Measurements from ENCODE around the gene APLP2.

DNA sequence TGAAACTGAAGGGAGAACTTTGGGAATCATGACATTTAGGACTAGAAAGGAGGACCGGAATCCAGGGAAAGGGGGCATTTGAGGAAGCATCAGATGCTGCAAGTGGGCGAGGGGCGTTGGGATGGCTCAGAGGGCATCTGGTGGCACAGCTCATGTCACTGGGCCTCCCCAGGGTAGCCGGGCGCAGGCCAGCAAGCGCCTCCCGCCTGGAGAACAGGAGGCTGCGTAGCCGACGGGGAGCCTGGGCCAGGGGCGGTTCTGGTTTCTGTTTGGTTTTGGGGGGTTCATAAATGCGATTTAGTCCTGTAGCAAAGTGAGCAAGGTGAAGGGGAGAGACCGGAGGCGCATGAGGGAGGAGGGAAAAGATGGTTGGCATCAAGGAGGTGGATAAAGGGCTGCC, 89.4 kb downstream of the APLP2 start:
- TF ChIP-seq, protein P1, sequence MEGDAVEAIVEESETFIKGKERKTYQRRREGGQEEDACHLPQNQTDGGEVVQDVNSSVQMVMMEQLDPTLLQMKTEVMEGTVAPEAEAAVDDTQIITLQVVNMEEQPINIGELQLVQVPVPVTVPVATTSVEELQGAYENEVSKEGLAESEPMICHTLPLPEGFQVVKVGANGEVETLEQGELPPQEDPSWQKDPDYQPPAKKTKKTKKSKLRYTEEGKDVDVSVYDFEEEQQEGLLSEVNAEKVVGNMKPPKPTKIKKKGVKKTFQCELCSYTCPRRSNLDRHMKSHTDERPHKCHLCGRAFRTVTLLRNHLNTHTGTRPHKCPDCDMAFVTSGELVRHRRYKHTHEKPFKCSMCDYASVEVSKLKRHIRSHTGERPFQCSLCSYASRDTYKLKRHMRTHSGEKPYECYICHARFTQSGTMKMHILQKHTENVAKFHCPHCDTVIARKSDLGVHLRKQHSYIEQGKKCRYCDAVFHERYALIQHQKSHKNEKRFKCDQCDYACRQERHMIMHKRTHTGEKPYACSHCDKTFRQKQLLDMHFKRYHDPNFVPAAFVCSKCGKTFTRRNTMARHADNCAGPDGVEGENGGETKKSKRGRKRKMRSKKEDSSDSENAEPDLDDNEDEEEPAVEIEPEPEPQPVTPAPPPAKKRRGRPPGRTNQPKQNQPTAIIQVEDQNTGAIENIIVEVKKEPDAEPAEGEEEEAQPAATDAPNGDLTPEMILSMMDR (IDR thresholded peaks at IDR 0.05): no peak
- TF ChIP-seq MLX (CRISPR knock-in tag; IDR thresholded peaks at IDR 0.05) (no peak), NFE2L1 (CRISPR knock-in tag; IDR thresholded peaks at IDR 0.05) (no peak), ZBTB21 (CRISPR knock-in tag; IDR thresholded peaks at IDR 0.05; ENCODE audit: borderline replicate concordance) (no peak), USF1 (CRISPR knock-in tag; IDR thresholded peaks at IDR 0.05) (no peak), JUN (CRISPR knock-in tag; IDR thresholded peaks at IDR 0.05) (no peak)
- TF ChIP-seq, protein P2, sequence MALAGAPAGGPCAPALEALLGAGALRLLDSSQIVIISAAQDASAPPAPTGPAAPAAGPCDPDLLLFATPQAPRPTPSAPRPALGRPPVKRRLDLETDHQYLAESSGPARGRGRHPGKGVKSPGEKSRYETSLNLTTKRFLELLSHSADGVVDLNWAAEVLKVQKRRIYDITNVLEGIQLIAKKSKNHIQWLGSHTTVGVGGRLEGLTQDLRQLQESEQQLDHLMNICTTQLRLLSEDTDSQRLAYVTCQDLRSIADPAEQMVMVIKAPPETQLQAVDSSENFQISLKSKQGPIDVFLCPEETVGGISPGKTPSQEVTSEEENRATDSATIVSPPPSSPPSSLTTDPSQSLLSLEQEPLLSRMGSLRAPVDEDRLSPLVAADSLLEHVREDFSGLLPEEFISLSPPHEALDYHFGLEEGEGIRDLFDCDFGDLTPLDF (CRISPR knock-in tag; IDR thresholded peaks at IDR 0.05): no peak

Measured in WTC11 (cell line).